Neural cell (in vitro differentiated cells): ENCODE measurements around the gene LRPPRC. TPM values are rescaled to one million over a fixed set of nuclear protein-coding genes. Genes with fewer than 3 reads are reported as not detected.

Experiments used
- H2AFZ ChIP-seq: fragments of 200-600, 300-800 bp; sonication (generic), shearing (Covaris generic); 2 replicates; pipeline ENCODE4 v1.6.0; 2014; ENCODE audit warnings: low read depth, mild to moderate bottlenecking, antibody characterized with exemption, low read length, moderate library complexity
- H3F3A ChIP-seq: fragments of 200-600 bp; shearing (Covaris generic); 2 replicates; pipeline ENCODE4 v1.6.1; 2016; ENCODE audit warnings: mild to moderate bottlenecking, moderate library complexity, mixed read lengths, antibody characterized with exemption, low read length; ENCODE audit not compliant: insufficient read depth, poor library complexity, severe bottlenecking
- H3K27ac ChIP-seq: fragments of 200-600, 300-800 bp; sonication (generic), shearing (Covaris generic); 2 replicates; pipeline ENCODE4 v1.5.1; 2014; ENCODE audit warnings: mild to moderate bottlenecking, low read length, moderate library complexity
- H3K27me3 ChIP-seq: fragments of 300-800, 200-600 bp; sonication (generic), shearing (Covaris generic); 2 replicates; pipeline ENCODE4 v1.6.0; 2014; ENCODE audit warnings: mild to moderate bottlenecking, low read depth, low read length, moderate library complexity; ENCODE audit not compliant: insufficient read depth
- H3K36me3 ChIP-seq: fragments of 300-800, 200-600 bp; sonication (generic), shearing (Covaris generic); 2 replicates; pipeline ENCODE4 v1.5.1; 2014; ENCODE audit warnings: mild to moderate bottlenecking, antibody characterized with exemption, low read length, moderate library complexity; ENCODE audit not compliant: insufficient read depth
- H3K4me2 ChIP-seq: fragments of 300-800, 200-600 bp; sonication (generic), shearing (Covaris generic); 2 replicates; pipeline ENCODE4 v1.6.0; 2014; ENCODE audit warnings: mild to moderate bottlenecking, low read length
- H3K4me3 ChIP-seq: fragments of 300-800, 200-600 bp; sonication (generic), shearing (Covaris generic); 2 replicates; pipeline ENCODE4 v1.5.1; 2014; ENCODE audit warnings: mild to moderate bottlenecking, low read length, moderate library complexity
- H3K79me2 ChIP-seq: fragments of 200-600 bp; shearing (Covaris generic); replicated peaks from 2 replicates; pipeline ENCODE4 v1.6.0; 2014; ENCODE audit warnings: mild to moderate bottlenecking, low read length, moderate library complexity; ENCODE audit not compliant: insufficient read depth
- H3K9ac ChIP-seq: fragments of 300-800, 200-600 bp; sonication (generic), shearing (Covaris generic); 2 replicates; pipeline ENCODE4 v1.6.1; 2016; ENCODE audit warnings: mild to moderate bottlenecking, low read length, mixed read lengths
- H3K9me2 ChIP-seq: fragments of 200-600 bp; shearing (Covaris generic); 2 replicates; pipeline ENCODE4 v1.6.1; 2016; ENCODE audit warnings: mild to moderate bottlenecking, low read length, mixed read lengths; ENCODE audit not compliant: insufficient read depth
- H3K9me3 ChIP-seq: fragments of 200-600, 300-800 bp; sonication (generic), shearing (Covaris generic); 2 replicates; pipeline ENCODE4 v1.6.1; 2016; ENCODE audit warnings: mild to moderate bottlenecking, mixed run types, low read length, moderate library complexity, mixed read lengths
- H4K20me1 ChIP-seq: fragments of 200-600 bp; shearing (Covaris generic); 2 replicates; pipeline ENCODE4 v1.6.1; 2016; ENCODE audit warnings: mild to moderate bottlenecking, mixed run types; ENCODE audit not compliant: insufficient read depth
- CTCF ChIP-seq: fragments of 450-650 bp; IDR thresholded peaks from 2 replicates; pipeline ENCODE4 v1.5.1; 2014; ENCODE audit warnings: antibody characterized with exemption, mild to moderate bottlenecking, moderate library complexity; ENCODE audit not compliant: poor library complexity, severe bottlenecking
- EP300 ChIP-seq: fragments of 450-650 bp; conservative IDR thresholded peaks from 2 replicates; pipeline ENCODE4 v1.6.1; 2014; ENCODE audit warnings: antibody characterized with exemption, mild to moderate bottlenecking, moderate library complexity; ENCODE audit not compliant: poor library complexity, severe bottlenecking
- EZH2 ChIP-seq: fragments of 200-600, 300-800 bp; shearing (Covaris generic), sonication (generic); IDR thresholded peaks from 2 replicates; pipeline ENCODE4 v1.6.1; 2014; ENCODE audit warnings: antibody characterized with exemption, low read length, borderline replicate concordance, mild to moderate bottlenecking; ENCODE audit not compliant: insufficient read depth, poor library complexity, severe bottlenecking
- MXI1 ChIP-seq: fragments of 450-650 bp; conservative IDR thresholded peaks from 2 replicates; pipeline ENCODE4 v1.6.1; 2014; ENCODE audit warnings: antibody characterized with exemption, mild to moderate bottlenecking; ENCODE audit not compliant: poor library complexity, severe bottlenecking
- POLR2AphosphoS5 ChIP-seq: IDR thresholded peaks from 2 replicates; pipeline ENCODE4 v1.6.1; 2012
- RAD21 ChIP-seq: fragments of 450-650 bp; conservative IDR thresholded peaks from 2 replicates; pipeline ENCODE4 v1.6.1; 2014; ENCODE audit warnings: antibody characterized with exemption, mild to moderate bottlenecking, moderate library complexity
- REST ChIP-seq: IDR thresholded peaks from 2 replicates; pipeline ENCODE4 v1.6.1; 2012; ENCODE audit warnings: borderline replicate concordance
- SMC3 ChIP-seq: fragments of 450-650 bp; conservative IDR thresholded peaks from 2 replicates; pipeline ENCODE4 v1.6.1; 2014; ENCODE audit warnings: antibody characterized with exemption, mild to moderate bottlenecking, moderate library complexity; ENCODE audit not compliant: poor library complexity
- TAF1 ChIP-seq: IDR thresholded peaks from 2 replicates; pipeline ENCODE4 v1.6.1; 2012; ENCODE audit warnings: low read depth
- polyA plus RNA-seq: library from polyadenylated mRNA; depleted of rRNA; stranded (reverse); fragments of >200 nt; gene quantifications from 2 replicates; pipeline ENCODE4 v1.2.3, GENCODE V29; 2014

The LRPPRC gene
- polyA plus RNA-seq, 1 donor from 2014 or later: 63.1 TPM

DNA sequence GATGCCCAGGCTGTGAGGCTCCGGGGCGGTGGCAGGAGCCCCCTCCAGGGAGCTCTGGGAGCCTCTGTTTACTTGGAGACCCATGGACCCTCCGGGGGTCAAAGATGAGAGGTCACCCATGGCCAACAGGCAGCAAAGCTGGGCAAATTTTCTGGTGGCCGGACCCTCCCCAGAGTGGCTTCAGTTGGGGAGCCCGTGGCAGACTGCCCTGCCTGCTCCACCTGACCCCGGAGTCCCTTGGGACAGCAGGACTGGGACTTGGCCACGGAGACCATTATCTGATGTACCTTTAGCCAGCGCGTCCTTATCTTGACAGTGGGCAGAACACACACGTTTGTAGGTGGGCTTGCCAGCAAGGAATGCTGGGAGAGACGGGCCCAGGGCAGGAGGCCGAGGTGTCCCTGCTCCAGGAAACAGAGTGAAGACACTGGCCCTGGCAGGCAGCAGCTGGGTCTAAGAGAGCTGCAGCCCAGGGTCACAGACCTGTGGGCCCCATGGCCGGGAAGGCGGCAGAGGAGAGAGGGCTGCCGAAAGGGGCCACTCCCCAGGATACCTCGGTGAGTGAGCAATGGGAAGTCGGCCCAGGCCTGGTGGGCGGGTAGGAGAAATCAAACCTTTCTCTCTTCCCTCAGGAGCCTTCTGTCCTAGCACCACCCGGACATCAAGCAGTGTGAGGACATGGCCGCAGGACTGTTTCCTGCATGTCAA lies 157.1 kb downstream of the LRPPRC start, which contains the start of the genes ABCG5 and ABCG8:
TSS of gene ABCG5 (minus strand) at position 280 of the 708 bp plus-strand sequence. CDS start at position 120, 160 bp downstream.
TSS of gene ABCG8 (plus strand) at position 412 of the 708 bp plus-strand sequence. CDS start at position 495, 83 bp downstream.
- no peaks in the 10 kb centered on the region for H3K27me3 ChIP-seq
- H3K9ac ChIP-seq: no peak within 1 kb of the TSS
- H3K4me3 ChIP-seq: no peak within 1 kb of the TSS
- no peaks in the 10 kb centered on the region for H3K36me3 ChIP-seq
- no peaks in the 10 kb centered on the region for H3F3A ChIP-seq
- no peak within 1 kb of the TSS for H3K4me2 ChIP-seq
- H3K9me2 ChIP-seq: no peaks in the 10 kb centered on the region
- no peaks in the 10 kb centered on the region for H3K79me2 ChIP-seq
- no peak within 1 kb of the TSS for H2AFZ ChIP-seq
- no peak for TF ChIP-seq TAF1
- no peak for TF ChIP-seq MXI1
- TF ChIP-seq EZH2: no peak
- TF ChIP-seq POLR2AphosphoS5: no peak
- no peak for TF ChIP-seq SMC3
- no peak within 1 kb of the TSS for H3K27ac ChIP-seq
- H3K9me3 ChIP-seq: no peaks in the 10 kb centered on the region
- no peaks in the 10 kb centered on the region for H4K20me1 ChIP-seq

GRCh38 chr2:43837831-43838559 lies 157.8 kb downstream of the LRPPRC start:
- H4K20me1 ChIP-seq: no peaks in the 10 kb centered on the region
- no peaks in the 10 kb centered on the region for H3K36me3 ChIP-seq
- H3K9me2 ChIP-seq: no peaks in the 10 kb centered on the region
- H3K79me2 ChIP-seq: no peaks in the 10 kb centered on the region
- H2AFZ ChIP-seq: no peak overlapping the region
- TF ChIP-seq TAF1: no peak
- TF ChIP-seq SMC3: no peak
- TF ChIP-seq EP300: no peak
- no peak for TF ChIP-seq MXI1
- no peak for TF ChIP-seq RAD21
- no peak overlapping the region for H3K27ac ChIP-seq
- no peak overlapping the region for H3K9ac ChIP-seq
- no peaks in the 10 kb centered on the region for H3K9me3 ChIP-seq
- no peaks in the 10 kb centered on the region for H3F3A ChIP-seq
- no peak overlapping the region for H3K4me2 ChIP-seq
- H3K4me3 ChIP-seq: no peak overlapping the region
- H3K27me3 ChIP-seq: no peaks in the 10 kb centered on the region

- H4K20me1 ChIP-seq: no peaks in the 10 kb centered on the region
- no peak for TF ChIP-seq REST
- no peak for TF ChIP-seq CTCF
- TF ChIP-seq EZH2: no peak
- TF ChIP-seq EP300: no peak
- TF ChIP-seq POLR2AphosphoS5: no peak
- H3K9me3 ChIP-seq: no peaks in the 10 kb centered on the region
- H3K79me2 ChIP-seq: no peaks in the 10 kb centered on the region
- no peak overlapping the region for H3K4me3 ChIP-seq
- H3K9me2 ChIP-seq: no peaks in the 10 kb centered on the region
- no peak overlapping the region for H3K9ac ChIP-seq
- H3K4me2 ChIP-seq: no peak overlapping the region
- H3F3A ChIP-seq: no peaks in the 10 kb centered on the region
- no peaks in the 10 kb centered on the region for H3K27me3 ChIP-seq
- no peaks in the 10 kb centered on the region for H3K36me3 ChIP-seq
- no peak overlapping the region for H2AFZ ChIP-seq
- H3K27ac ChIP-seq: no peak overlapping the region
Observed at GRCh38 chr2:43837033-43837432, 158.8 kb downstream of the LRPPRC start.
